SHP77 (cell line): ENCODE results near the gene DENND4C.
"Not testable (repeated sequence)": the region's sequence is repeated elsewhere in the genome, so short reads cannot be mapped to it uniquely, and the experiment has no call there.

Experiments
- DNase-seq, 2 experiments: peaks; one replicate each; lab custom pipeline; 2025; lab: John Stamatoyannopoulos, UW

Gene DENND4C

DNA sequence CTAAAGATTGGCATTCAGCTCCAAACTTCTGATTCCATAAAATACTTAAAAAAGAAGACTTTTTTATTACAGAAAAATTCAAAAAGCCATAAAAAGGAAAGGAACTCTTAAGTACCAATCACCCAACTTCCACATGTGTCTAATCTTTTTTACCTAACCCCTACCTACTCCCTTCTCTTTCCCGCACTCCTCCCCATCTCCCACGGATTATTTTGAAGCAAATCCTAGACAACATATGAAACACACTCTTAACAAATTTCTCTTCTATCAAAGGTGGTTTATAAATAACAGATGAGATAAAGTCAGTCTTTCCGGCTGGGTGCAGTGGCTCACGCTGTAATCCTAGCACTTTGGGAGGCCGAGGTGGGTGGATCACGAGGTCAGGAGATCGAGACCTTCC, 5.9 kb upstream of the DENND4C start:
- no peak for DNase-seq

DNA sequence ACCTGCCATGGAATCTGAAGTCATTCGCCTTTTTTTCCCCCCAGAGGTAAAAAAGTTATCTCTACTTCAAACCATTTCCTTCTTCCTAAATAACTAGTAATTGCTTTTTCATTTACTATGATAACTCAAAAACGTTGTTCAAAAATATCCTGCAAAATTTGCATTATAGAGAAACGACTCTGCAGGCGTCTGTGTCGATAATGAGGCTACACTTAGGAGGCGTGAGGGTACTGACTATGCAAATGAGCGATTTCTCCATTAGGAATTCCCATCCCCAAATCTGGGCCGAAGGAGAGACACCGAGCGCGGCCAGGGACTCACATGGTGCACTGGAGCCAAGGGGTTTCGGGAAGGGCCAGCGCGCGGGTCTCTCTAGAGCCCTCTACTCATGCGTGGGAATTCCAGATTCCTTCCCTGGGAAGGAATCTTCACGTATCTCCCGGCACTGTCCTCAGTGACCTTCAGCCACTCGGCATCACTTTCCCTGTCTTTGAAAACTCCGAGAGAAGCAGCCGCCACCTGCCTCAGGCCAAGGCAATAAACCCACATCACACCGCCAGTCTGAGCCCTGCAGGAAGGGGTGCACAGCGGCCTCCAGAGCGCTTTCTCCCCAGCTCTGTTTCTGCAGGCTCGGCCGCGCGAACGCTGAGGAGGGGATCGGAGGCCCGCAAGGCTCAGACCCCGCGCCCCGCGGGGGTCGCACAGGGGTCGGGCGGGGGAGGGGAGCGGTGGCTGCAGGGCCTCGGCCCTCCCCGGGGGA, 718 bp upstream of the DENND4C start:
- peak; percentile 49 to 57 for DNase-seq

DNA sequence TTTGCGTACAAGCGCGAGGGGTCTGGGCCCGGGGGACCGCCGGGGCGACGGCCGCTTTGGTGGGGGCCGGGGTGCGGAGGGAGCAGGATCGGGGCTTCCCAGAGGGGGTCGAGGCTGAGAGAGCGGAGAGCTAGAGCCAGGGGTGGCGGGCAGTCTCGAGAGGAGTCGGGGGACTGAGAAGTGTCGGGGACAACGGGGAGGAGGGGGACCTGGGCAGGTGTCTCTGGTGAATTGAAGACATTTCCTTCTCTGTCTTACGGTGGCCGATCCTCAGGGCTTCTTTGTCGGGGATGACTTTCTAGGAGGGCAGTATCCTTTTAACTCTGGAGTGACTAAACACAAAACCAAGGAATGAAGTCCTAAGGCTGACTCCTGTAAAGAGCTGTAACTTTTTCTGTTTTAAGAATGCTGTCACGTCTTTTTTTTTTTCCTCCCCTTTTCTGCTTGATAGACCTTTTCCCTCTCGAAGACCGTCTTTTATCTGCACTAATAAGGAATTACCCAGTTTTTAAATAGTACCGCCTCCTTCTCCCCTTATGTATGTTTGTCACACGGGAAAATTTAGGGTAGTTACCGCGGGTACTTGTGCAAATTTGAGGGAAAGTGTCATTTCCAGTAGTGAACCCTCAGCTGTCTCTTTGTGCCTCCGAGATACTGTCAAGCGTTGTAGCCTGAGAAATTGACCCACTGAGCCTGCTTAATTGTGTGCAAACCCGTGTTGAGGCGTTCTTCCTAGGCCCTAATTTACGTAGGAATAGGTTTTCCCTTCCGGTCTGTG, 822 bp downstream of the DENND4C start:
- no peak for DNase-seq

DNA sequence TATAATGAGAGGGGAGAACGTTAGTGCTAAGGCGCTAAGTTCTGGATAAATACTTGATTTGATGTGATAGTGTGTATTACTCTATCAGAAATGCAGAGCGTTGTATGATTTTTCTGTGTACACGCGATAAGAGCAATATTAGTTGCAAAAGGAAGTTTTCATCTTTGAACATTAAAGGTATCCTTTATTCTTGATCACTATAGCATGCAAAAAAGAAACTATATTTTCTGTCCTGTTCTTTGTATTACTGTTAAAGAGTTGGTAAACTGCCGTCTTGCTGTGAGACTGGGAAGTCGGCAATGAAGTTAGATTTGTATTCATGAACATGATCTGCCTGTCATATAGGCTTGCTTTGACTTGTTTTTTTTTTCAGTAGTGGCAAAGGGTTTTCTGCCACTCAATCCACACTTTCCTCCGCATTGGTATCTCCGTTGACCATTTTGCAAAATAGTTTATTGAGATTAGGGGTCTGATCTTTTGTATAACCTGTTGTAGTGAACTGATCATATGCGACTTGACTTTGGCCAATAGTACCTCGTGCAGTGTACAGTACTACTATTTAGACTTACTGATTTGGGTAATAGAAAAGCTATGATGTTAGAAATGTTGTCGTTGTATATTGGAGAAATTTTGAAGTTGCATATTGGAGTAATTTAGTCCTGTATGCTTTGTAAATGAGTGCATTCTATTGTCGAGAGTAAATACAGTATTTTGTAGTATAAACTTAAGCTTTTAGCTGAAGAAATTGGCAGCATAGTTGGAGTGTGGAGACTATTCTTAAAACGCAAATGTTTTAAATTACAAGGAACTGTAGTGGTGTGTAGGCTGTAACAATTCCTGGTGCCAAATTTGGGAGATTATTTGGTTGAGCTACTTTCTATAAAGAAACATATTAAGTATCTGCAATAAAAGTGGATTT, 1.7 kb downstream of the DENND4C start:
- DNase-seq = no peak

DNA sequence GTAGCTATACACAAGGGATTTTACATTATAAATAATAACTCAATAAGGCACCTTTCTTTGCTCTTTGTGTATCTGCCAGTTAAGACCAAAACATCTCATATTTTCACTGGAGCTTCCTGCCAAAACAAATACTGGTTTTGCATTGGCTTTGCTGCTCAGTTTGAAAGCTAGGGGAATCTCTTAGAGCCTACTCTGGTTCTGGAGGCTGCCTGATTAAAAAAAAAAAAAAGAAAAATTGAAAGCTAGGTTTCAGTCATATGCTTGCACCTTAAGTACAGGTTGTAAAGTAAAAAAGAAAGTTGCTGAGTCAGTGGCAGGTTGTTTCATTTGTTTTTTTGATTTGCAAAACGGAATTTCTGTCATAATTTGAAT, 2.3 kb downstream of the DENND4C start:
- DNase-seq = no peak

DNA sequence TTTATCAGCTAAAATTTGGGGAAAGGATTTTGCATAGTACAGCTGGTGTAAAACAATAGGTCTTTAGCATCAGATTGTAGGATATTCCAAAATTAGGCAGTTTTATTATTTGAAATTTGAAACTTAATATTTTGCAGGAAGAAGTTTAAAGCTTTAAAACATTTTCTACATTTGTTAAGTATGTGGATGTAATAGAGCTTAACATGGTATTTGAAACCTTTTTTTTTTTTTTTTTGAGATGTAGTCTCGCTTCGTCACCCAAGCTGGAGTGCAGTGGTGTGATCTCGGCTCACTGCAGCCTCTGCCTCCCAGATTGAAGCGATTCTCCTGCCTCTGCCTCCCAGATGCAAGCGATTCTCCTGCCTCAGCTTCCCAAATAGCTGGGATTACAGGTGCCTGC, 2.9 kb downstream of the DENND4C start:
- no peak for DNase-seq

DNA sequence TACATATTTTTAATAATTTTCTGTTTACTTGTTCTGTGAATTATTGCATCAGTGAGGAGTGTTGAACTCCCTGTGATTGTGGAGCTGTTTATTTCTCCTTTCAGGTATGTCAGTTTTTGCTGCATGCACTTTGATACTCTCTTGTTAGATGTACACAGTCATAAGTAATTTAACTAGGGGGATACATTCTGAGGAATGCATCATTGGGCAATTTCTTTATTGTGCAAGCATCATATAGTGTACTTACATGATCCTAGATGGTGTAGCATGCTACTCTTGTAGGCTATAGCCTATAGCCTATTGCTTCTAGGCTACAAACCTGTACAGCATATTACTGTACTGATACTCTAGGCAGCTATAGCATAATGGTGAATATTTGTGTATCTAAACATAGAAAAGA, 9.5 kb downstream of the DENND4C start:
- no peak for DNase-seq

DNA sequence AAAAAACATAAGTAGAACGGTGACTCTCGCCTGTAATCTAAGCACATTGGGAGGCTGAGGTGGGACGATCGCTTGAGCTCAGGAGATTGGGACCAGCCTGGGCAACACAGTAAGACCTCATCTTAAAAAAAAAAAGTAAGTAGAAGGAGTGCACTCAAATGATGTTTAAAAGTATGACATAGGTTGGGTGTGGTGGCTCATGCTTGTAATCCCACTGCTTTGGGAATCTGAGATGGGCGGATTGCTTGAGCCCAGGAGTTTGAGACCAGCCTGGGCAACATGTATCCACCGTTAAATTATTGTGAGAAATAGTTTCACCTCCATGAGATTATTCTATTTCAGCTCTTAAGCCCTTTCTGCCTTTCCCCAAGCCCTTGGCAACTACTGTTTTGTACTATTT, 11.2 kb downstream of the DENND4C start:
- no peak for DNase-seq

DNA sequence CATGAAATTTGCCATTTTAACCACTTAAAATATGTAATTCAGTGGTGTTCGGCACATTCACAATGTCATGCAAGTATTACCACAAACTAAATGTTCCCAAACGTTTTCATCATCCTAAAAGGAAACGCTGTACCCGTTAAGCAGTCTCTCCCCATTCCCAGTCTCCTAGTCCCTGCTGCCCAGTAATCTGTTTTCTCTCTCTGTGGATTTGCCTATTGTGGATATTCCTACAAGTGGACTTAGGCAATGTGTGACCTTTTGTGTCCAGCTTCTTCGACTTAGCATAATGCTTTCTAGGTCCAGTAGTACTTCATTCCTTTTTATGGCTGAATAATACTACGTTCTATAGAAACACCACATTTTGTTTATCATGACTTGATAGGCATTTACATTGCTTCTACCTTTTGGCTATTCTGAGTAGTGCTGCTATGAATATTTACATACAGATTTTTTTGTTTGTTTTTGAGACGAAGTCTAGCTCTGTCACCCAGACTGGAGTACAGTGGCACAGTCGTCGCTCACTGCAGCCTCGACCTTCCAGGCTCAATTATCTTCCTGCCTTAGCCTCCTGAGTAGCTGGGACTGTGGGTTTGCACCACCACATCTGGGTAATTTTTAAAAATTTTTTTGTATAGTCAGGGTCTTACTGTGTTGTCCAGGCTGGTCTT, 13.0 kb downstream of the DENND4C start:
- no peak for DNase-seq

DNA sequence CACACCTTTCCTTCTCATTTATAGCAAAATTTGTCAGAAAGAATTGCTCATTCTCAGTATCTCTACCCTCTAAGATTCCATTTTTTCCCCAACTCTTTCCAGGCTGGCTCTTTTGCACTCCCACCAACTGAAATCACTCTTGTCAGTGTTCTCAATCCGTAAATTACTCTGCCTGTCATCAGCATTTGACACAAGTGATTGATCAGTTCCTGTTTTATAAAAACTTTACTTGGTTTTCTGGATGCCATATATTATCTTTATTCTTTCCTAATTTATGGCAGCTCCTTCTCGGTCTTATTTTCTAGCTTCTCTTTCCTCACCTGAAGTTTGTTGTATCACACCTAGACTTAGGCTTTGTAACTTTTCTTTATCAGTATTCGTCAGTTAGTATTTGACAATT, 16.4 kb downstream of the DENND4C start:
- DNase-seq = no peak

DNA sequence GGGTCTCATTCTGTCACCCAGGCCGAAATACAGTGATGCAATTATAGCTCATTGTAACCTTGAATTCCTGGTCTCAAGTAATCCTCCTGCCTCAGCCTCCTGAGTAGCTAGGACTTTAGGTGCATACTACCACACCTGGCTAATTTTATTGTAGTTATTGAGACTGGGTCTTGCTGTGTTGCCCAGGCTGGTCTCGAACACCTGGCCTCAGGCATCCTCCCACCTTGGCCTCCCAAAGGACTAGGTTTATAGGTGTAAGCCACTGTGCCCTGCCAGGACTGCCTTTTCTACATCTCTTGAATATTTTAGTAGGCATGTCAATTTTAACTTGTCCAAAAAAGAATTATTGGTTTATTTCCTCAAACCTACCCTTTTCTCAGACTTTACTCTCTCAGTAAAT, 16.9 kb downstream of the DENND4C start:
- DNase-seq = no peak

DNA sequence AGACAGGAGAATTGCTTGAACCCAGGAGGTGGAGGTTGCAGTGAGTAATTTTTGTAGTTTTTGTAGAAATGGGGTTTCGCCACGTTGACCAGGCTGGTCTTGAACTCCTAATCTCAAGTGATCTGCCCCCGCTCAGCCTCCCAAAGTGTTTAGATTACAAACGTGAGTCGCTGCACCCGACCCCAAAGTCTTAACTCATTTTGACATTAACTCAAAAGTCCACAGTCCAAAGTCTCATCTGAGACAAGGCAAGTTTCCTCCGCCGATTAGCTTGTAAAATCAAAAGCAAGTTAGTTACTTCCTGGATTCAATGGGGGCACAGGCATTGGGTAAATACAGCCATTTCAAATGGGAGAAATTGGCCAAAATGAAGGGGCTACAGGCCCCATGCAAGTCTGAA, 19.9 kb downstream of the DENND4C start:
- DNase-seq = not testable (repeated sequence)

DNA sequence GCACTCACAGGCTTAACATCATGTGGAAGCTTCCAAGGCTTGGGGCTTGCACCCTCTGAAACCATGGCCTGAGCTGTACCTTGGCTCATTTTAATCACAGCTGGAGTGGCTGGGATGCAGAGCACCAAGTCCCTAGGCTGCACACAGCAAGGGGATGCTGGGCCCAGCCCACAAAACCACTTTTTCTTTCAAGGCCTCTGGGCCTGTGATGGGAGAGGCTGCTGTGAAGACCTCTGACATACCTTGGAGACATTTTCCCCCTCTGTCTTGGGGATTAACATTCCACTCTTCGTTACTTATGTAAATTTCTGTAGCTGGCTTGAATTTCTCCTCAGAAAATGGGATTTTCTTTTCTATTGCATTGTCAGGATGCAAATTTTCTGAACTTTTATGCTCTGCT, 20.7 kb downstream of the DENND4C start:
- not testable (repeated sequence) for DNase-seq

DNA sequence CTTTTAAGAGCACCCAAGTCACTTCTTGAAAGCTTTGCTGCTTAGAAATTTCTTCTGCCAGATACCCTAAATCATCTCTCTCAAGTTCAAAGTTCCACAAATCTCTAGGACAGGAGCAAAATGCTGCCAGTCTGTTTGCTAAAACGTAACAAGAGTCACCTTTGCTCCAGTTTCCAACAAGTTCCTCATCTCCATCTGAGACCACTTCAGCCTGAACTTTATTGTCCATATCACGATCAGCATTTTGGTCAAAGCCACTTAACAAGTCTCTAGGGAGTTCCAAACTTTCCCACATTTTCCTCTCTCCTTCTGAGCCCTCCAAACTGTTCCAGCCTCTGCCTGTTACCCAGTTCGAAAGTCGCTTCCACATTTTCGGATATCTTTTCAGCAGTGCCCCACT, 21.1 kb downstream of the DENND4C start:
- not testable (repeated sequence) for DNase-seq

DNA sequence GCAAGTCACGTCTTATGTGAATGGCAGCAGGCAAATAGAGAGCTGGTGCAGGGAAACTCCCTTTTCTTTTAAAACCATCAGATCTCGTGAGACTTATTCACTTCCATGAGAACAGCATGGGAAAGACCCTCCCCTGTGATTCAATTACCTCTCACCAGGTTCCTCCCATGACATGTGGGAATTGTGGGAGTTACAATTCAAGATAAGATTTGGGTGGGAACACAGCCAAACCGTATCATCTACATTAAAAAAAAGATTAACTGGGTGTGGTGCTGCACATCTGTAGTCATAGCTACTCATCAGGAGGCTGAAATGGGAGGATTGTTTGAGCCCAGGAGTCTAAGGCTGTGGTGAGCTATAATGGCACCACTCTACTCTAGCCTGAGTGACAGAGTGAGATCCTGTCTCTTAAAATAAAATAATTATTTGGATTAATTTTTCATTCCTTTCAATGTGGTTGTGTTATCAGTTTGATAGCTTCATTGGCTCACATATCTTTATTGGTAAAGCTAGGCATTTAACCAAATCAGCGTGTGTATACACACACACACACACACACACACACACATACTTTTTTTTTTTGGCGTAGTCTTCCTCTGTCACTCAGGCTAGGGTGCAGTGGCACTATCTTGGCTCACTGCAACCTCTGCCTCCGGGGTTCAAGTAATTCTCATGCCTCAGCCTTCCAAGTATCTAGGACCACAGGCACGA, 21.8 kb downstream of the DENND4C start:
- no peak for DNase-seq

DNA sequence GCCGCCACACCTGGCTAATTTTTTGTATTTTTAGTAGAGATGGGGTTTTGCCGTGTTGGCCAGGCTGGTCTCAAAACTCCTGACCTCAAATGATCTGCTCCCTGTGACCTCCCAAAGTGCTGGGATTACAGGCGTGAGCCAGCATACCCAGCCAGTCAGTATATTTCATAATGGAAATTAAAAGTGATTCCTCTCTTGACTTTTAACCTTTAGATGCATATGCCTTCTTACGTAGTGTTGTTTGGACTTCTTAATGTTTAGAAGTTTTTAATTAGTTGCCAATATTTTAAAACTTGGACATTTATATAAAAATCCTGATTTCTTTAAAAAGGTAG, 22.4 kb downstream of the DENND4C start:
- DNase-seq = no peak

DNA sequence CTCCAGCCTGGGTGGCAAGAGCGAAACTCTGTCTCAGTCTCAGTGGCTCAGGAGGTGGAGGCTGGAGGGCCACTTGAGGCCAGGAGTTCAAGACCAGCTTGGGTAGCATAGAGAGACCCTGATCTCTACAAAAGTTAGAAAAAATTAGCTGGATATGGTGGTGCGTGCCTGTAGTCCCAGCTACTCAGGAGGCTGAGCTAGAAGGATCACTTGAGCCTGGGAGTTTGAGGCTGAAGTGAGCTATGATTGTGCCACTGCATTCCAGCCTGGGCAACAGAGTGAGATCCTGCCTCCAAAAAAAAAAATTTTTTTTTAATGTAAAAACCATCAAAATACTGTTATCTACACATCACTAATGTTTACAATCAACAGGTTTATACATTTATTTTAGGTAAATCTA, 24.6 kb downstream of the DENND4C start:
- no peak for DNase-seq

DNA sequence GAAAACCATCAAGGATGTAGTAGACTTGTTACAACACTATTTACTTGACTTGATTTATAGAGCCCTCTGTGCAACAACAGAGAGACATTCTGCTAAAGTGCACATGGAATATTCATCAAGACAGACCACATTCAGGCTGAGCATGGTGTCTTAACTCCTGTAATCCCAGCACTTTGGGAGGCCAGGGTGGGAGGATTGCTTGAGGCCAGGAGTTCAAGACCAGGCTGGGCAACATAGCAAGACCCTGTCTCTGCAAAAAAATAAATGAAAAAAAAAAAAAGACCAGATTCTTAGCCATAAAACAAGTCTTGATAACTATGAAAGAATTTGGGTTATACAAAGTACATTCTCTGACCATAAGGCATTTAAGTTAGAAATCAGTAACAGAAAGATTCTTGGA, 25.3 kb downstream of the DENND4C start:
- no peak for DNase-seq

DNA sequence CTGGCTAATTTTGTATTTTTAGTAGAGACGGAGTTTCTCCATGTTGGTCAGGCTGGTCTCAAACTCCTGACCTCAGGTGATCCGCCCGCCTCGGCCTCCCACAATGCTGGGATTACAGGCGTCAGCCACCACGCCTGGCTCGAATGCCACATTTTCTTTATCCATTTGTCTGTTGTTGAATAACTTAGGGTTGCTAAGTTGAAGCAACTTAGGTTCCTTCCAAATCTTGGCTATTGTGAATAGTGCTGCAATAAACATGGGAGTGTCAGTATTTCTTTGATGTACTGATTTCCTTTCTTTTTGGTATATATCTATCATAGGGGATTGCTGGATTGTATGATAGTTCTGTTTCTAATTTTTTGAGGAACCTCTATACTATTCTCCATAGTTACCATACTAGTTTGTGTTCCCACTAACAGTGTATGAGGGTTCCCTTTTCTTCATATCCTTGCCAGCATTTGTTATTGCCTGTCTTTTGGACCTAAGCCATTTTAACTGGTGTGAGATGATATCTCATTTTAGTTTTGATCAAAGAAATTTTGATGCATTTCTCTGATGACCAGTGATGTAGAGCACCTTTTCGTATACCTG, 29.3 kb downstream of the DENND4C start:
- DNase-seq = not testable (repeated sequence)

DNA sequence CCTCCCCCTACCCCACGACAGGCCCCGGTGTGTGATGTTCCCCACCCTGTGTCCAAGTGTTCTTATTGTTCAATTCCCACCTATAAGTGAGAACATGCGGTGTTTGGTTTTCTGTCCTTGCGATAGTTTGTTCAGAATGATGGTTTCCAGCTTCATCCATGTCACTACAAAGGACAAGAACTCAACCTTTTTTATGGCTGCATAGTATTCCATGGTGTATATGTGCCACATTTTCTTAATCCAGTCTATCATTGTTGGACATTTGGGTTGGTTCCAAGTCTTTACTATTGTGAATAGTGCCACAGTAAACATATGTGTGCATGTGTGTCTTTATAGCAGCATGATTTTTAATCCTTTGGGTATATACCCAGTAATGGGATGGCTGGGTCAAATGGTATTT, 35.1 kb downstream of the DENND4C start:
- not testable (repeated sequence) for DNase-seq

DNA sequence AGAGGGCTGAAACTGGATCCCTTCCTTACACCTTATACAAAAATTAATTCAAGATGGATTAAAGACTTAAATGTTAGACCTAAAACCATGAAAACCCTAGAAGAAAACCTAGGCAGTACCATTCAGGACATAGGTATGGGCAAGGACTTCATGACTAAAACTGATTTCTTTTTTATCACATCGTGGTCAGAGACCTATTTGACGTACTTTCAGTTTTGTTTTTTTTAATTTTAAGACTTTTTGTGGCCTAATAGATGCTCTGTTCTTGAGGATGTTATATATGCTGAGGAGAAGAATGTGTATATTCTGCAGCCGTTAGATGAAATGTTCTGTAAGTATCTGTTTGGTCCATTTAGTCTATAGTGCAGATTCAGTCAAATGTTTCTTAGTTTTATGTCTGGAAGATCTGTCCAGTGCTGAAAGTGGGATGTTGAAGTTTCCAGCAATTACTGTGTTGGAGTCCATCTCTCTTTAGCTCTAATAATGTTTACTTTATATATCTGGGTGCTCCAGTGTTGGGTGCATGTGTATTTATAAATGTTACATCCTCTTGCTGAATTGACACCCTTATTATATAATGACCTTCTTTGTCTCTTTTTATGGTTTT, 36.4 kb downstream of the DENND4C start:
- not testable (repeated sequence) for DNase-seq
